Ovary (tissue), 9 donors: ENCODE data around the gene FGF19. TPM values are rescaled to one million over a fixed set of nuclear protein-coding genes. Genes with fewer than 3 reads are reported as not detected.

Experiments used
- DNase-seq, 5 donors: peaks; one replicate each; pipeline ENCODE4 v3.0.0-alpha.2; 2019 to 2020
- H3K27ac ChIP-seq, 2 donors: fragments of 200-600 bp; one replicate each; pipeline versions ENCODE4 v1.5.1 to v1.8.0; 2019 to 2022
- H3K27me3 ChIP-seq: fragments of 200-600 bp; one replicate; pipeline ENCODE4 v1.8.0; 2022
- H3K36me3 ChIP-seq: fragments of 200-600 bp; sonication (generic); one replicate; pipeline ENCODE4 v1.5.1; 2019
- H3K4me1 ChIP-seq: one replicate; pipeline ENCODE4 v1.8.1; 2013; ENCODE audit warnings: mild to moderate bottlenecking, moderate library complexity; ENCODE audit not compliant: insufficient read depth
- H3K4me3 ChIP-seq: fragments of 200-600 bp; sonication (generic); one replicate; pipeline ENCODE4 v1.5.1; 2017
- H3K9me3 ChIP-seq, 2 donors: fragments of 200-600 bp in 1 of 2; sonication (generic) in 1 of 2; one replicate each; pipeline versions ENCODE4 v1.5.1 to v1.8.1; 2013 to 2019; ENCODE audit warnings: mild to moderate bottlenecking in 1 of 2, moderate library complexity in 1 of 2
- CTCF ChIP-seq, 3 donors: fragments of 450-650 bp in 2 of 3; fragments of 200-600 bp in 1 of 3; IDR thresholded peaks; one replicate each; pipeline versions ENCODE4 v1.5.1 to v1.8.0; 2016 to 2022; ENCODE audit warnings: antibody characterized with exemption in 3 of 3, mild to moderate bottlenecking in 1 of 3
- EP300 ChIP-seq: sonication (generic); formaldehyde crosslinking; IDR thresholded peaks from one replicate; pipeline ENCODE4 v1.6.1; 2017; ENCODE audit warnings: antibody characterized with exemption
- POLR2A ChIP-seq: fragments of 450-650 bp; IDR thresholded peaks from one replicate; pipeline ENCODE4 v1.6.1; 2017; ENCODE audit warnings: antibody characterized with exemption, mild to moderate bottlenecking, moderate library complexity
- WGBS, 3 donors: extraction: QIAGEN DNeasy Blood & Tissue Kit in 1 of 3; methylation state at CpG; one replicate each; pipeline versions ENCODE4 v1.1.5 to v1.1.7; 2013 to 2017; 5-methylcytosine and 5-hydroxymethylcytosine counted together
- intact Hi-C, 4 donors: fragments of 100-400 bp; cut with DNase I; formaldehyde crosslinking; loops; one replicate each; pipeline versions ENCODE4 v1.11.0 to v1.15.1; 2022 to 2023
- polyA plus RNA-seq, 2 donors: library from polyadenylated mRNA; stranded (reverse); fragments of 200-250 nt in 1 of 2; fragments of 350-450 nt in 1 of 2; fragmentation: Illumina TruSeq in 1 of 2; extraction: RNeasy Lipid Tissue Mini Kit (QIAGEN cat#74804) in 1 of 2; gene quantifications; one replicate each; pipeline ENCODE4 v1.2.3, GENCODE V29; 2013 to 2014
- total RNA-seq, 7 donors: library from RNA; depleted of rRNA in 2 of 7; stranded (reverse); fragments of >200 nt in 2 of 7; fragmentation: NEBNext Ultra II Directional in 3 of 7; extraction: Animal tissue kit (Norgen Biotek cat#: 25700) in 3 of 7; gene quantifications; one replicate each; pipeline versions ENCODE4 v1.1.0 to v1.2.4, GENCODE V29; 2016 to 2023
- donor health status: DM: no; HTN: no; CAD: no; lungs with moderate emphysema.
- donor health status: DM: no; HTN: no; CAD: no.
- donor health status: Bipolar disorder and iron deficiency.
- donor health status: DM: yes; HTN: yes; CAD: no.
- donor health status: DM: no; HTN: no; CAD: no.
- donor health status: DM: yes; HTN: yes; CAD: no.

The FGF19 gene
- total and polyA plus RNA-seq, 9 donors = 0.31 TPM; not detected in 8

- no peaks in the 10 kb centered on the region for H3K27me3 ChIP-seq
- DNase-seq = no peak
- H3K27ac ChIP-seq = no peak overlapping the region
- no peak for TF ChIP-seq POLR2A
- no peak for TF ChIP-seq CTCF (IDR thresholded peaks at IDR 0.05)
- no peak for TF ChIP-seq EP300
- H3K4me3 ChIP-seq = no peak overlapping the region
- no peaks in the 10 kb centered on the region for H3K9me3 ChIP-seq
- H3K36me3 ChIP-seq = no peaks in the 10 kb centered on the region
- H3K4me1 ChIP-seq = peaks cover 1% of the 10 kb centered on the region
- WGBS, 3 donors = 61 to 71% (median 69%) methylated on average over 8 of the region's 8 CpGs
- intact Hi-C loops = loop anchor here (5.0 to 10.0 kb wide), 4 partner anchors 199 to 512 kb away; no protein-coding TSS in a partner anchor
These were observed 18.5 kb downstream of the FGF19 start for GRCh38 chr11:69685348-69685747.

- TF ChIP-seq POLR2A (no peak), EP300 (no peak), CTCF (IDR thresholded peaks at IDR 0.05) (no peak)
- WGBS, 3 donors = 48 to 73% (median 58%) methylated on average over 10 to 11 of the region's 11 CpGs
- intact Hi-C loops = loop anchor here (5.0 to 10.0 kb wide), 5 partner anchors 200 to 513 kb away; no protein-coding TSS in a partner anchor
These were observed 19.2 kb downstream of the FGF19 start for GRCh38 chr11:69684651-69685050.

GRCh38 chr11:69683764-69684333 lies 20.0 kb downstream of the FGF19 start:
- peaks cover 1% of the 10 kb centered on the region for H3K4me1 ChIP-seq
- TF ChIP-seq EP300 (no peak), POLR2A (no peak), CTCF (IDR thresholded peaks at IDR 0.05) (no peak)
- intact Hi-C loops = loop anchor here in 3 of 4 donors (5.0 to 10.0 kb wide), 3 partner anchors 201 to 511 kb away; no protein-coding TSS in a partner anchor
- H3K9me3 ChIP-seq = no peaks in the 10 kb centered on the region
- no peaks in the 10 kb centered on the region for H3K36me3 ChIP-seq
- WGBS, 3 donors = 60 to 71% (median 61%) methylated on average over 9 of the region's 9 CpGs
- DNase-seq = no peak
- no peaks in the 10 kb centered on the region for H3K27me3 ChIP-seq
- no peak overlapping the region for H3K4me3 ChIP-seq
- H3K27ac ChIP-seq = no peak overlapping the region

More at GRCh38 chr11:69684651-69685050, 19.2 kb downstream of the FGF19 start:
- H3K27me3 ChIP-seq = no peaks in the 10 kb centered on the region
- no peak overlapping the region for H3K4me3 ChIP-seq
- H3K27ac ChIP-seq = no peak overlapping the region
- DNase-seq = no peak
- peaks cover 1% of the 10 kb centered on the region for H3K4me1 ChIP-seq
- H3K36me3 ChIP-seq = no peaks in the 10 kb centered on the region
- no peaks in the 10 kb centered on the region for H3K9me3 ChIP-seq

- Histone ChIP-seq H3K4me1 (peaks cover 1% of the 10 kb centered on the region), H3K9me3 (no peaks in the 10 kb centered on the region), H3K4me3 (no peak overlapping the region), H3K36me3 (no peaks in the 10 kb centered on the region), H3K27ac (no peak overlapping the region), H3K27me3 (no peaks in the 10 kb centered on the region)
- intact Hi-C loops = loop anchor here in 3 of 4 donors (5.0 to 10.0 kb wide), 3 partner anchors 202 to 512 kb away; no protein-coding TSS in a partner anchor
- no peak for DNase-seq
- WGBS, 3 donors = 84 to 92% (median 91%) methylated on average over 7 of the region's 7 CpGs
- TF ChIP-seq POLR2A = no peak
- no peak for TF ChIP-seq CTCF (IDR thresholded peaks at IDR 0.05)
- no peak for TF ChIP-seq EP300
These were observed 21.0 kb downstream of the FGF19 start for GRCh38 chr11:69682681-69683326.
